ENCODE measurements around the gene SYT9. TPM values are rescaled to one million over a fixed set of nuclear protein-coding genes. Genes with fewer than 3 reads are reported as not detected.

The SYT9 gene
- total and polyA plus RNA-seq, 4 donors: 0.05 to 5.4 (median 2.6) TPM

- Histone ChIP-seq H3K9me3 (ENCODE audit: control insufficient read depth in 4 of 4, low read length in 3 of 4) (no peaks in the 10 kb centered on the region), H3K4me3 (ENCODE audit: low read depth in 1 of 3, low read length in 3 of 3) (no peak overlapping the region), H3K4me1 (ENCODE audit: control insufficient read depth in 4 of 4, insufficient read depth in 4 of 4, low read length in 3 of 4) (no peaks in the 10 kb centered on the region), H3K9ac (ENCODE audit: low read depth in 1 of 2, low read length in 2 of 2) (no peak overlapping the region), H3K36me3 (ENCODE audit: control insufficient read depth in 4 of 4, insufficient read depth in 3 of 4, low read depth in 1 of 4, low read length in 3 of 4) (no peaks in the 10 kb centered on the region), H3K27me3 (ENCODE audit: control insufficient read depth in 4 of 4, insufficient read depth in 4 of 4, low read length in 3 of 4) (no peaks in the 10 kb centered on the region), H3K27ac (ENCODE audit: low read depth in 1 of 2, low read length in 2 of 2) (no peak overlapping the region)
- 81% methylated on average over 1 of the region's 1 CpG for WGBS
- no peak for DNase-seq (ENCODE audit: low spot score)
- TF ChIP-seq ATF3 (IDR thresholded peaks at IDR 0.05) (no peak), REST (IDR thresholded peaks at IDR 0.05) (no peak), HNF4G (IDR thresholded peaks at IDR 0.05) (no peak), CTCF (IDR thresholded peaks at IDR 0.05; ENCODE audit: low read depth, low read length, missing input control) (no peak), NR2F2 (IDR thresholded peaks at IDR 0.05) (no peak), EGR1 (IDR thresholded peaks at IDR 0.05; ENCODE audit: low read depth in 2 of 2) (no peak), RXRA (IDR thresholded peaks at IDR 0.05) (no peak)
Measured at GRCh38 chr11:7364660-7365059, 113.0 kb downstream of the SYT9 start.

GRCh38 chr11:7367803-7368202 lies 116.1 kb downstream of the SYT9 start:
- H3K36me3 ChIP-seq (ENCODE audit: control insufficient read depth in 4 of 4, insufficient read depth in 3 of 4, low read depth in 1 of 4, low read length in 3 of 4): no peaks in the 10 kb centered on the region
- H3K4me3 ChIP-seq (ENCODE audit: low read depth in 1 of 3, low read length in 3 of 3): no peak overlapping the region
- no peaks in the 10 kb centered on the region for H3K4me1 ChIP-seq (ENCODE audit: control insufficient read depth in 4 of 4, insufficient read depth in 4 of 4, low read length in 3 of 4)
- TF ChIP-seq JUND (IDR thresholded peaks at IDR 0.05) (no peak), YY1 (IDR thresholded peaks at IDR 0.05) (no peak), REST (IDR thresholded peaks at IDR 0.05) (no peak), RXRA (IDR thresholded peaks at IDR 0.05) (no peak), ATF3 (IDR thresholded peaks at IDR 0.05) (no peak), CTCF (IDR thresholded peaks at IDR 0.05; ENCODE audit: low read depth, low read length, missing input control) (no peak), RAD21 (IDR thresholded peaks at IDR 0.05) (no peak), MAX (IDR thresholded peaks at IDR 0.05) (no peak), EGR1 (IDR thresholded peaks at IDR 0.05; ENCODE audit: low read depth in 2 of 2) (no peak), ZBTB33 (IDR thresholded peaks at IDR 0.05) (no peak), TAF1 (conservative IDR thresholded peaks at IDR 0.05) (no peak)
- H3K9me3 ChIP-seq (ENCODE audit: control insufficient read depth in 4 of 4, low read length in 3 of 4): peaks cover 0 to 7% (median 0%) of the 10 kb centered on the region in 4 donors
- DNase-seq (ENCODE audit: low spot score): no peak
- no peaks in the 10 kb centered on the region for H3K27me3 ChIP-seq (ENCODE audit: control insufficient read depth in 4 of 4, insufficient read depth in 4 of 4, low read length in 3 of 4)
- no peak overlapping the region for H3K9ac ChIP-seq (ENCODE audit: low read depth in 1 of 2, low read length in 2 of 2)
- no peak overlapping the region for H3K27ac ChIP-seq (ENCODE audit: low read depth in 1 of 2, low read length in 2 of 2)

All from liver (tissue), 9 donors.